K562 (cell line): ENCODE results near the gene ARID4B. TPM values are rescaled to one million over a fixed set of nuclear protein-coding genes. Genes with fewer than 3 reads are reported as not detected.

Experiments used
- ATAC-seq: fragments of 200-7000 bp; cut with Tn5 transposase; 3 replicates; pipeline ENCODE4 v1.9.1; 2020; ENCODE audit warnings: moderate library complexity
- BruUV-seq: library from RNA; stranded (reverse); fragments of 400-500 nt; replicated peaks from 2 replicates; lab custom pipeline; 2021; lab: Mats Ljungman, UMichigan
- CTCF ChIA-PET: fragments of 300-600 bp; formaldehyde crosslinking; extraction: SDS; loops from one replicate; lab custom pipeline; 2021; ENCODE audit warnings: low intra/inter-chr PET ratio; lab: Yijun Ruan, JAX
- POLR2A ChIA-PET: fragments of 300-600, 350-650 bp; sonication (Branson Sonifier 250); formaldehyde crosslinking; extraction: SDS; loops from one replicate; lab custom pipeline; 2021; ENCODE audit warnings: antibody characterized with exemption, inconsistent platforms; lab: Yijun Ruan, JAX
- DNase-seq, 4 experiments: peaks; one replicate each; pipeline versions ENCODE4 v3.0.0 to v3.0.0-alpha.2; 2011 to 2018; ENCODE audit warnings: low spot score in 3 of 4, mixed read lengths in 3 of 4; ENCODE audit errors: extremely low read depth in 1 of 4
- FAIRE-seq: peaks from 2 replicates; lab custom pipeline; 2011; peaks lifted over from hg19 to GRCh38; lab: Jason Lieb, UNC
- H2AFZ ChIP-seq: 2 replicates; pipeline ENCODE4 v1.6.0; 2011; ENCODE audit warnings: low read depth, low read length, control low read depth, inconsistent platforms
- H3K27ac ChIP-seq: fragments of 200-600 bp; 3 replicates; pipeline ENCODE4 v1.8.0; 2011; ENCODE audit warnings: low read depth, mild to moderate bottlenecking, control low read depth, inconsistent platforms, low read length, moderate library complexity, mixed read lengths; ENCODE audit errors: extremely low read depth
- H3K27me3 ChIP-seq, 2 experiments: fragments of 300-600 bp in 1 of 2; 2 replicates in 1 of 2; 3 replicates in 1 of 2; pipeline versions ENCODE4 v1.6.0 to v1.8.0; 2011; ENCODE audit warnings: inconsistent platforms in 2 of 2, low read length in 2 of 2, mild to moderate bottlenecking in 1 of 2, mixed read lengths in 1 of 2, moderate library complexity in 1 of 2; ENCODE audit not compliant: control insufficient read depth in 2 of 2, insufficient read depth in 2 of 2
- H3K36me3 ChIP-seq: fragments of 300-600 bp; 3 replicates; pipeline ENCODE4 v1.8.0; 2011; ENCODE audit warnings: mild to moderate bottlenecking, low read length, inconsistent platforms; ENCODE audit not compliant: control insufficient read depth, insufficient read depth
- H3K4me1 ChIP-seq, 2 experiments: fragments of 200-600 bp in 1 of 2; replicated peaks in 1 of 2; 2 replicates in 1 of 2; 3 replicates in 1 of 2; pipeline versions ENCODE4 v1.5.1 to v1.8.0; 2011; ENCODE audit warnings: inconsistent platforms in 2 of 2, low read length in 2 of 2, mild to moderate bottlenecking in 1 of 2, mixed read lengths in 1 of 2, moderate library complexity in 1 of 2; ENCODE audit not compliant: control insufficient read depth in 2 of 2, insufficient read depth in 2 of 2
- H3K4me2 ChIP-seq: 2 replicates; pipeline ENCODE4 v1.6.1; 2011; ENCODE audit warnings: low read length, control low read depth, inconsistent platforms, mixed read lengths; ENCODE audit not compliant: insufficient read depth
- H3K4me3 ChIP-seq: fragments of 200-600 bp; sonication (generic), shearing (Covaris generic); 2 replicates; pipeline ENCODE4 v1.5.1; 2016; ENCODE audit warnings: control low read depth, inconsistent platforms
- H3K79me2 ChIP-seq: fragments of 200-600 bp; 3 replicates; pipeline ENCODE4 v1.8.0; 2011; ENCODE audit warnings: low read length, inconsistent platforms; ENCODE audit not compliant: control insufficient read depth, insufficient read depth
- H3K9ac ChIP-seq, 2 experiments: 2 replicates each; pipeline versions ENCODE4 v1.6.0 to v1.6.1; 2011; ENCODE audit warnings: low read depth in 2 of 2, low read length in 2 of 2, control low read depth in 1 of 2, inconsistent platforms in 1 of 2, mild to moderate bottlenecking in 1 of 2, mixed read lengths in 1 of 2; ENCODE audit not compliant: insufficient read depth in 1 of 2
- H3K9me1 ChIP-seq: one replicate; pipeline ENCODE4 v1.6.0; 2011; ENCODE audit warnings: inconsistent platforms, mild to moderate bottlenecking, low read length, moderate library complexity; ENCODE audit not compliant: control insufficient read depth, insufficient read depth
- H3K9me3 ChIP-seq: replicated peaks from 2 replicates; pipeline ENCODE4 v1.5.1; 2011; ENCODE audit warnings: low read depth, low read length, inconsistent platforms; ENCODE audit not compliant: control insufficient read depth, insufficient read depth
- H4K20me1 ChIP-seq: replicated peaks from 2 replicates; pipeline ENCODE4 v1.6.1; 2011; ENCODE audit warnings: low read length, inconsistent platforms, mixed read lengths; ENCODE audit not compliant: control insufficient read depth, insufficient read depth
- ARID2 ChIP-seq: fragments of 450-650 bp; IDR thresholded peaks from 2 replicates; pipeline ENCODE4 v1.6.1; 2017; ENCODE audit warnings: antibody characterized with exemption, mild to moderate bottlenecking
- CUX1 ChIP-seq: fragments of 200-800 bp; sonication (Bioruptor generic); IDR thresholded peaks from 2 replicates; pipeline ENCODE4 v1.6.1; 2016; ENCODE audit warnings: missing genetic modification characterization, missing compliant biosample characterization
- DPF2 ChIP-seq: fragments of 450-650 bp; IDR thresholded peaks from 2 replicates; pipeline ENCODE4 v1.6.1; 2016
- GTF2E2 ChIP-seq: fragments of 200-800 bp; sonication (Bioruptor generic); IDR thresholded peaks from 2 replicates; pipeline ENCODE4 v1.6.1; 2016; ENCODE audit warnings: missing genetic modification characterization, missing compliant biosample characterization
- RUNX1 ChIP-seq: sonication (generic); IDR thresholded peaks from 2 replicates; pipeline ENCODE4 v1.6.1; 2016; ENCODE audit warnings: antibody characterized with exemption, low read depth
- TAL1 ChIP-seq: fragments of 450-650 bp; IDR thresholded peaks from 2 replicates; pipeline ENCODE4 v1.6.1; 2016; ENCODE audit warnings: mild to moderate bottlenecking
- THRA ChIP-seq: fragments of 450-650 bp; IDR thresholded peaks from 2 replicates; pipeline ENCODE4 v1.6.1; 2017; ENCODE audit warnings: mild to moderate bottlenecking, moderate library complexity
- THRB ChIP-seq: fragments of 450-650 bp; formaldehyde crosslinking; conservative IDR thresholded peaks from 2 replicates; pipeline ENCODE4 v1.4.0; 2022; ENCODE audit warnings: mild to moderate bottlenecking, missing genetic modification characterization
- ZBTB34 ChIP-seq: fragments of 250-450 bp; sonication (Bioruptor Pico); IDR thresholded peaks from 2 replicates; pipeline ENCODE4 v1.8.0; 2021; ENCODE audit warnings: mild to moderate bottlenecking, moderate library complexity
- ZFX ChIP-seq: sonication (generic); formaldehyde crosslinking; IDR thresholded peaks from 2 replicates; pipeline ENCODE4 v1.8.0; 2022; ENCODE audit warnings: mild to moderate bottlenecking, missing genetic modification reagents, moderate library complexity
- ZNF133 ChIP-seq: fragments of 250-450 bp; sonication (Bioruptor Pico); IDR thresholded peaks from 2 replicates; pipeline ENCODE4 v1.4.0; 2020; ENCODE audit warnings: mild to moderate bottlenecking
- ZNF511 ChIP-seq: sonication (generic); formaldehyde crosslinking; IDR thresholded peaks from 2 replicates; pipeline ENCODE4 v1.8.0; 2022; ENCODE audit warnings: mild to moderate bottlenecking, missing genetic modification reagents
- ZNF584 ChIP-seq: fragments of 200-800 bp; sonication (Bioruptor generic); IDR thresholded peaks from 2 replicates; pipeline ENCODE4 v1.6.1; 2016; ENCODE audit warnings: low read depth, mild to moderate bottlenecking, missing genetic modification characterization, missing compliant biosample characterization
- WGBS: fragments of 100-300 bp; shearing (Covaris generic); methylation state at CpG from one replicate; pipeline ENCODE4 v1.1.6; 2016; ENCODE audit warnings: low coverage, mixed read lengths; ENCODE audit not compliant: insufficient coverage; ENCODE audit errors: missing lambda C conversion rate; 5-methylcytosine and 5-hydroxymethylcytosine counted together
- in situ Hi-C: fragments of 300-500 bp; cut with MboI; formaldehyde crosslinking; loops from 4 replicates; pipeline ENCODE4 v1.15.0; 2018; ENCODE audit warnings: inconsistent platforms, mixed read lengths
- intact Hi-C: fragments of 100-400 bp; cut with micrococcal nuclease; formaldehyde crosslinking; loops from 2 replicates; pipeline ENCODE4 v1.14.2; 2022
- polyA plus RNA-seq, 8 experiments: library from polyadenylated mRNA; depleted of rRNA in 4 of 8; stranded (reverse) in 5 of 8; unstranded in 3 of 8; fragments of >200 nt; fragmentation: Nextera tagmentation in 2 of 8; fragmentation: Illumina TruSeq in 1 of 8; extraction: Ambion mirVana in 2 of 8; extraction: Trizol in 1 of 8; gene quantifications; 2 replicates each; pipeline versions ENCODE4 v1.2.1 to v1.2.3, GENCODE V29; 2011 to 2014; ENCODE audit warnings: inconsistent platforms in 1 of 8, missing spikeins in 1 of 8
- total RNA-seq, 7 experiments: library from RNA; depleted of rRNA in 6 of 7; stranded (reverse); fragments of >200 nt in 6 of 7; fragmentation: Illumina TruSeq in 2 of 7; extraction: Trizol in 2 of 7; gene quantifications; 2 replicates each; pipeline versions ENCODE4 v1.2.1 to v1.2.3, GENCODE V29; 2011 to 2021; ENCODE audit warnings: low replicate concordance in 1 of 7

The ARID4B gene
- total and polyA plus RNA-seq, 9 of the 15 experiments (the other 6 are each of a cell fraction or from before 2014, with no cell fraction given) = 8.4 to 38.9 (median 18.5) TPM

GRCh38 chr1:235145639-235146038 lies 182.3 kb downstream of the ARID4B start:
- Histone ChIP-seq H3K27me3 (no peaks in the 10 kb centered on the region), H3K9me1 (no peaks in the 10 kb centered on the region), H3K4me3 (no peak overlapping the region), H3K4me1 (no peaks in the 10 kb centered on the region), H3K9ac (no peak overlapping the region), H2AFZ (no peak overlapping the region), H3K4me2 (no peak overlapping the region), H3K36me3 (peaks cover 86% of the 10 kb centered on the region), H3K79me2 (peaks cover 10% of the 10 kb centered on the region; the same call in 2 of the 3 replicates), H3K9me3 (0 out of 2 replicates have a peak, but pooled peaks cover 2% of the 10 kb centered on the region), H4K20me1 (no peaks in the 10 kb centered on the region; the same call in 1 of the 2 replicates), H3K27ac (no peak overlapping the region)
- intact Hi-C loops (no loop called here), in situ Hi-C loops (no loop called here)
- ATAC-seq = no peak
- POLR2A ChIA-PET = interaction anchor here (0.9 to 2.5 kb wide), 4 partner anchors 9 to 19 kb away, joined by 3 to 7 read pairs (median 4); no protein-coding TSS in a partner anchor
- FAIRE-seq = no peak
- WGBS = 96% methylated on average over 5 of the region's 6 CpGs
- CTCF ChIA-PET = no interaction called here
- BruUV-seq = no TSS peak
- DNase-seq = no peak
- no peak for TF ChIP-seq CUX1
- TF ChIP-seq ZNF584 (CRISPR knock-in tag) = no peak
- TF ChIP-seq ZNF133 (CRISPR knock-in tag) = no peak
- TF ChIP-seq ARID2 = no peak
- TF ChIP-seq RUNX1 = no peak
- TF ChIP-seq DPF2 = no peak
- TF ChIP-seq TAL1 = no peak
- no peak for TF ChIP-seq THRA
- no peak for TF ChIP-seq ZFX (CRISPR knock-in tag)
- TF ChIP-seq ZNF511 (CRISPR knock-in tag) = no peak
- no peak for TF ChIP-seq THRB
- TF ChIP-seq ZBTB34 (CRISPR knock-in tag) = no peak
- TF ChIP-seq GTF2E2 = no peak
